H9 (cell line): ENCODE measurements around the gene OR6S1. TPM values are rescaled to one million over a fixed set of nuclear protein-coding genes. Genes with fewer than 3 reads are reported as not detected.

Experiments
- DNase-seq: peaks from one replicate; pipeline ENCODE4 v3.0.0-alpha.2; 2017
- H2AFZ ChIP-seq: one replicate; pipeline ENCODE4 v1.6.1; 2013; ENCODE audit warnings: mild to moderate bottlenecking, low read length, control low read depth, moderate library complexity
- H2AK5ac ChIP-seq: 2 replicates; pipeline ENCODE4 v1.6.1; 2013; ENCODE audit warnings: low read length, control low read depth, mixed read lengths; ENCODE audit not compliant: insufficient read length
- H2BK120ac ChIP-seq: one replicate; pipeline ENCODE4 v1.6.1; 2013; ENCODE audit warnings: low read depth, mild to moderate bottlenecking, low read length, control low read depth, inconsistent platforms; ENCODE audit not compliant: poor library complexity, severe bottlenecking
- H2BK12ac ChIP-seq: 2 replicates; pipeline ENCODE4 v1.6.1; 2013; ENCODE audit warnings: low read length, control low read depth, mixed read lengths, low read depth; ENCODE audit not compliant: insufficient read length
- H2BK15ac ChIP-seq: 2 replicates; pipeline ENCODE4 v1.6.1; 2013; ENCODE audit warnings: low read depth, low read length, control low read depth
- H2BK20ac ChIP-seq: one replicate; pipeline ENCODE4 v1.6.1; 2013; ENCODE audit warnings: low read depth, mild to moderate bottlenecking, low read length, control low read depth, inconsistent platforms; ENCODE audit not compliant: poor library complexity, severe bottlenecking
- H2BK5ac ChIP-seq: 2 replicates; pipeline ENCODE4 v1.6.1; 2013; ENCODE audit warnings: low read length, control low read depth, mixed read lengths; ENCODE audit not compliant: insufficient read length
- H3K14ac ChIP-seq: 2 replicates; pipeline ENCODE4 v1.6.1; 2013; ENCODE audit warnings: low read length, control low read depth; ENCODE audit not compliant: insufficient read depth
- H3K18ac ChIP-seq: 2 replicates; pipeline ENCODE4 v1.6.1; 2013; ENCODE audit warnings: low read depth, mild to moderate bottlenecking, mixed read lengths, low read length, control low read depth; ENCODE audit not compliant: insufficient read length
- H3K23ac ChIP-seq: 2 replicates; pipeline ENCODE4 v1.6.1; 2013; ENCODE audit warnings: low read length, control low read depth, mixed read lengths, low read depth; ENCODE audit not compliant: insufficient read length
- H3K23me2 ChIP-seq: 2 replicates; pipeline ENCODE4 v1.6.1; 2013; ENCODE audit warnings: low read depth, mild to moderate bottlenecking, mixed read lengths, low read length, control low read depth; ENCODE audit not compliant: insufficient read length, poor library complexity, severe bottlenecking
- H3K27ac ChIP-seq: 2 replicates; pipeline ENCODE4 v1.5.1; 2013; ENCODE audit warnings: low read length, control low read depth, mixed read lengths, low read depth; ENCODE audit not compliant: insufficient read length
- H3K27me3 ChIP-seq: 2 replicates; pipeline ENCODE4 v1.6.1; 2013; ENCODE audit warnings: low read length, control low read depth, inconsistent platforms; ENCODE audit not compliant: insufficient read depth
- H3K4ac ChIP-seq: 2 replicates; pipeline ENCODE4 v1.6.1; 2013; ENCODE audit warnings: low read depth, mild to moderate bottlenecking, control low read depth, inconsistent platforms, low read length, moderate library complexity
- H3K4me1 ChIP-seq: 2 replicates; pipeline ENCODE4 v1.6.1; 2013; ENCODE audit warnings: low read length, control low read depth, inconsistent platforms; ENCODE audit not compliant: insufficient read depth
- H3K4me2 ChIP-seq: 2 replicates; pipeline ENCODE4 v1.6.1; 2013; ENCODE audit warnings: low read length, control low read depth, mixed read lengths; ENCODE audit not compliant: insufficient read length, insufficient read depth
- H3K56ac ChIP-seq: 2 replicates; pipeline ENCODE4 v1.6.1; 2013; ENCODE audit warnings: low read depth, mild to moderate bottlenecking, mixed read lengths, low read length, control low read depth; ENCODE audit not compliant: insufficient read length
- H3K79me1 ChIP-seq: 2 replicates; pipeline ENCODE4 v1.6.1; 2013; ENCODE audit warnings: low read depth, mild to moderate bottlenecking, moderate library complexity, low read length, control low read depth, inconsistent platforms; ENCODE audit not compliant: insufficient read depth, poor library complexity, severe bottlenecking
- H3K79me2 ChIP-seq: 2 replicates; pipeline ENCODE4 v1.6.1; 2013; ENCODE audit warnings: low read length, control low read depth, inconsistent platforms; ENCODE audit not compliant: insufficient read depth
- H3K9ac ChIP-seq: 2 replicates; pipeline ENCODE4 v1.6.1; 2013; ENCODE audit warnings: low read length, control low read depth, mixed read lengths; ENCODE audit not compliant: insufficient read length; ENCODE audit errors: extremely low read depth
- H3K9me3 ChIP-seq: one replicate; pipeline ENCODE4 v1.6.1; 2013; ENCODE audit warnings: low read depth, low read length, inconsistent platforms; ENCODE audit not compliant: control insufficient read depth
- H3T11ph ChIP-seq: one replicate; pipeline ENCODE4 v1.6.1; 2013; ENCODE audit warnings: mild to moderate bottlenecking, low read length, control low read depth, inconsistent platforms
- H4K20me1 ChIP-seq: one replicate; pipeline ENCODE4 v1.6.1; 2013; ENCODE audit not compliant: control insufficient read depth, insufficient read length, insufficient read depth
- H4K5ac ChIP-seq: 2 replicates; pipeline ENCODE4 v1.6.1; 2013; ENCODE audit warnings: low read depth, mild to moderate bottlenecking, mixed read lengths, low read length, control low read depth; ENCODE audit not compliant: insufficient read length
- H4K8ac ChIP-seq: replicated peaks from 2 replicates; pipeline ENCODE4 v1.6.1; 2013; ENCODE audit warnings: low read length, control low read depth, mixed read lengths, low read depth; ENCODE audit not compliant: insufficient read length
- H4K91ac ChIP-seq: 2 replicates; pipeline ENCODE4 v1.6.1; 2013; ENCODE audit warnings: low read depth, mild to moderate bottlenecking, moderate library complexity, mixed read lengths, low read length, control low read depth; ENCODE audit not compliant: insufficient read length
- H3K27ac Mint-ChIP-seq, 3 experiments: 2 replicates in 2 of 3; 3 replicates in 1 of 3; pipeline ENCODE4 v1.8.0; 2020 to 2021; ENCODE audit warnings: mixed read lengths in 3 of 3, mild to moderate bottlenecking in 1 of 3, moderate library complexity in 1 of 3
- H3K27me3 Mint-ChIP-seq: 2 replicates; pipeline ENCODE4 v1.8.0; 2021; ENCODE audit warnings: low read depth, mild to moderate bottlenecking, moderate library complexity, mixed read lengths
- H3K36me3 Mint-ChIP-seq, 3 experiments: 2 replicates in 2 of 3; 3 replicates in 1 of 3; pipeline ENCODE4 v1.8.0; 2020 to 2021; ENCODE audit warnings: low read depth in 3 of 3, mixed read lengths in 3 of 3; ENCODE audit not compliant: insufficient read depth in 1 of 3
- H3K4me1 Mint-ChIP-seq, 2 experiments: 2 replicates each; pipeline ENCODE4 v1.8.0; 2020; ENCODE audit warnings: mixed read lengths in 2 of 2
- H3K4me3 Mint-ChIP-seq, 2 experiments: 2 replicates in 1 of 2; 3 replicates in 1 of 2; pipeline ENCODE4 v1.8.0; 2020 to 2021; ENCODE audit warnings: mild to moderate bottlenecking in 2 of 2, mixed read lengths in 2 of 2, moderate library complexity in 1 of 2
- H3K9me3 Mint-ChIP-seq, 2 experiments: 2 replicates in 1 of 2; 3 replicates in 1 of 2; pipeline ENCODE4 v1.8.0; 2020; ENCODE audit warnings: mild to moderate bottlenecking in 2 of 2, mixed read lengths in 2 of 2, moderate library complexity in 1 of 2
- CTCF ChIP-seq: fragments of 200-600 bp; sonication (generic); conservative IDR thresholded peaks from 3 replicates; pipeline ENCODE4 v1.8.0; 2021; ENCODE audit warnings: antibody characterized with exemption, mild to moderate bottlenecking
- WGBS: extraction: QIAGEN DNeasy Blood & Tissue Kit; methylation state at CpG from one replicate; pipeline ENCODE4 v1.1.7; 2013; ENCODE audit warnings: missing lambda C conversion rate, low lambda C conversion rate, mixed read lengths; ENCODE audit not compliant: insufficient read length; ENCODE audit errors: extremely low coverage; 5-methylcytosine and 5-hydroxymethylcytosine counted together
- total RNA-seq: library from RNA; stranded (reverse); gene quantifications from 2 replicates; pipeline ENCODE4 v1.2.1, GENCODE V29; 2021

The OR6S1 gene
- total RNA-seq, 1 experiment from 2014 or later = not detected

- peaks cover 35 to 38% of the 10 kb centered on the region in 2 experiments for H3K4me1 Mint-ChIP-seq
- Histone ChIP-seq H2BK12ac (no peak overlapping the region), H2BK5ac (no peak overlapping the region), H3K4me2 (peak overlapping the region; percentile 100), H3K9me3 (no peaks in the 10 kb centered on the region), H2BK20ac (no peak overlapping the region), H3K18ac (no peak overlapping the region), H3K4me1 (no peaks in the 10 kb centered on the region), H4K8ac (no peak overlapping the region), H4K20me1 (no peaks in the 10 kb centered on the region), H3K27me3 (peaks cover 8% of the 10 kb centered on the region; the same call in 1 of the 2 replicates), H2BK15ac (no peak overlapping the region), H3K23me2 (peaks cover 26% of the 10 kb centered on the region), H4K91ac (no peak overlapping the region), H2AFZ (peak overlapping the region; percentile 84), H3K79me2 (no peaks in the 10 kb centered on the region), H3K23ac (no peak overlapping the region), H3K9ac (no peak overlapping the region), H3K14ac (no peak overlapping the region), H3K27ac (no peak overlapping the region), H2BK120ac (no peak overlapping the region), H3K79me1 (no peaks in the 10 kb centered on the region), H3K56ac (no peak overlapping the region), H3K4ac (no peak overlapping the region), H3T11ph (no peak overlapping the region), H4K5ac (no peak overlapping the region), H2AK5ac (no peak overlapping the region)
- TF ChIP-seq CTCF = no peak
- no peak for DNase-seq
- H3K4me3 Mint-ChIP-seq = peak overlapping the region; percentile 60 to 73
- H3K27ac Mint-ChIP-seq = no peak overlapping the region; a peak in 1 of 7 replicates
- no CpG with 5 or more reads among the region's 29 CpGs for WGBS
- H3K27me3 Mint-ChIP-seq = peaks cover 41% of the 10 kb centered on the region
- H3K36me3 Mint-ChIP-seq = peaks cover 0 to 2% (median 0%) of the 10 kb centered on the region in 3 experiments; a peak in 2 of 7 replicates
- H3K9me3 Mint-ChIP-seq = peaks cover 0 to 2% of the 10 kb centered on the region in 2 experiments; a peak in 2 of 5 replicates
Observed at GRCh38 chr14:20622816-20623291, 18.6 kb downstream of the OR6S1 start.
